Brain microvascular endothelial cell (primary cell): ENCODE measurements around the gene KITLG.

Experiments
- DNase-seq: peaks from one replicate; pipeline ENCODE4 v3.0.0-alpha.2; 2020
- H3K27ac ChIP-seq: fragments of 250-450 bp; sonication (Bioruptor Pico); 2 replicates; pipeline ENCODE4 v1.5.1; 2020; ENCODE audit warnings: mild to moderate bottlenecking, moderate library complexity
- H3K27me3 ChIP-seq: fragments of 250-450 bp; sonication (Bioruptor Pico); replicated peaks from 2 replicates; pipeline ENCODE4 v1.5.1; 2020; ENCODE audit warnings: mild to moderate bottlenecking
- H3K36me3 ChIP-seq: fragments of 250-450 bp; sonication (Bioruptor Pico); replicated peaks from 2 replicates; pipeline ENCODE4 v1.5.1; 2020; ENCODE audit warnings: mild to moderate bottlenecking
- H3K4me3 ChIP-seq: 2 replicates; pipeline ENCODE4 v1.5.1; 2011; ENCODE audit warnings: low read depth, mild to moderate bottlenecking, control low read depth, low read length, moderate library complexity
- in situ Hi-C: cut with HindIII; loops from 2 replicates; pipeline ENCODE4 v1.10.0; 2017; ENCODE audit warnings: low sequenced_read_pairs, low pct_ligation_motif_present
- TF ChIP-seq, protein P1 (sequence below): IDR thresholded peaks from 2 replicates; pipeline ENCODE4 v1.5.1; 2011; ENCODE audit warnings: low read depth, mild to moderate bottlenecking, moderate library complexity, low read length, control low read depth, inconsistent platforms; ENCODE audit errors: missing control alignments

Gene KITLG

GRCh38 chr12:88574278-88574677 lies 6.0 kb downstream of the KITLG start:
- no peaks in the 10 kb centered on the region for H3K27me3 ChIP-seq
- H3K36me3 ChIP-seq: no peaks in the 10 kb centered on the region
- TF ChIP-seq, protein P1, sequence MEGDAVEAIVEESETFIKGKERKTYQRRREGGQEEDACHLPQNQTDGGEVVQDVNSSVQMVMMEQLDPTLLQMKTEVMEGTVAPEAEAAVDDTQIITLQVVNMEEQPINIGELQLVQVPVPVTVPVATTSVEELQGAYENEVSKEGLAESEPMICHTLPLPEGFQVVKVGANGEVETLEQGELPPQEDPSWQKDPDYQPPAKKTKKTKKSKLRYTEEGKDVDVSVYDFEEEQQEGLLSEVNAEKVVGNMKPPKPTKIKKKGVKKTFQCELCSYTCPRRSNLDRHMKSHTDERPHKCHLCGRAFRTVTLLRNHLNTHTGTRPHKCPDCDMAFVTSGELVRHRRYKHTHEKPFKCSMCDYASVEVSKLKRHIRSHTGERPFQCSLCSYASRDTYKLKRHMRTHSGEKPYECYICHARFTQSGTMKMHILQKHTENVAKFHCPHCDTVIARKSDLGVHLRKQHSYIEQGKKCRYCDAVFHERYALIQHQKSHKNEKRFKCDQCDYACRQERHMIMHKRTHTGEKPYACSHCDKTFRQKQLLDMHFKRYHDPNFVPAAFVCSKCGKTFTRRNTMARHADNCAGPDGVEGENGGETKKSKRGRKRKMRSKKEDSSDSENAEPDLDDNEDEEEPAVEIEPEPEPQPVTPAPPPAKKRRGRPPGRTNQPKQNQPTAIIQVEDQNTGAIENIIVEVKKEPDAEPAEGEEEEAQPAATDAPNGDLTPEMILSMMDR: no peak
- peak; percentile 9 for DNase-seq
- H3K4me3 ChIP-seq: no peak overlapping the region
- H3K27ac ChIP-seq: no peak overlapping the region
- in situ Hi-C loops: no loop called here

GRCh38 chr12:88573583-88573982 lies 6.7 kb downstream of the KITLG start:
- TF ChIP-seq, protein P1: no peak
- in situ Hi-C loops: no loop called here
- Histone ChIP-seq H3K27me3 (no peaks in the 10 kb centered on the region), H3K36me3 (no peaks in the 10 kb centered on the region), H3K4me3 (no peak overlapping the region), H3K27ac (no peak overlapping the region)
- no peak for DNase-seq

GRCh38 chr12:88572781-88573549 lies 7.3 kb downstream of the KITLG start:
- TF ChIP-seq, protein P1: no peak
- Histone ChIP-seq H3K4me3 (no peak overlapping the region), H3K36me3 (no peaks in the 10 kb centered on the region), H3K27me3 (no peaks in the 10 kb centered on the region), H3K27ac (no peak overlapping the region)
- in situ Hi-C loops: no loop called here
- no peak for DNase-seq

- no peak overlapping the region for H3K4me3 ChIP-seq
- H3K36me3 ChIP-seq: no peaks in the 10 kb centered on the region
- no peak overlapping the region for H3K27ac ChIP-seq
- in situ Hi-C loops: no loop called here
- no peaks in the 10 kb centered on the region for H3K27me3 ChIP-seq
- TF ChIP-seq, protein P1: no peak
- no peak for DNase-seq
These were observed 8.7 kb downstream of the KITLG start for GRCh38 chr12:88571543-88571942.

- DNase-seq: peak; percentile 63
- no peaks in the 10 kb centered on the region for H3K27me3 ChIP-seq
- TF ChIP-seq, protein P1: no peak
- H3K36me3 ChIP-seq: no peaks in the 10 kb centered on the region
- H3K4me3 ChIP-seq: no peak overlapping the region
- no peak overlapping the region for H3K27ac ChIP-seq
- in situ Hi-C loops: no loop called here
These were observed 10.2 kb downstream of the KITLG start for GRCh38 chr12:88570103-88570502.

DNA sequence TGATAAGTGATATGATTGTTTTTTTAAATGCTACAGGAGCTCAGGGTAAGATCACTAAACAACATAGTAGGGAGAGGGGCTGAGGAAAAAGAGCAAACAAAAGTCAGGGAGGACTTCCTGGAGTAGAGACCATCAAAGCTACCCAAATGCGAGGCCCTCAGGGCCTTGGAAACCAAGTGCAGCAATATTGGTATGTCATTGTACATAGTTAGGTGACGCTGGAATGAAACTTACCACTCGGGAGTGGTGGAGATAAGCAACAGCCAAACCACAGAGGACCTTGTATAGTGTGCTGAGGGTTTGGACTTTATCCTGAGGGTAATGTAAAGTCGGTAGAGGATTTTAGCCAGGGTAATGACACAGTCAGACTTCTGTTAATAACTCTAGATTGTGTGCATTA lies 13.8 kb downstream of the KITLG start:
- no peak overlapping the region for H3K27ac ChIP-seq
- H3K4me3 ChIP-seq: no peak overlapping the region
- H3K36me3 ChIP-seq: no peaks in the 10 kb centered on the region
- no peaks in the 10 kb centered on the region for H3K27me3 ChIP-seq
- TF ChIP-seq, protein P1: no peak
- no peak for DNase-seq
- in situ Hi-C loops: no loop called here
